Colon (tissue), 2 donors: ENCODE measurements around the gene SORBS2.

Experiments used
- FAIRE-seq: peaks from 2 replicates; lab custom pipeline; 2012; peaks lifted over from hg19 to GRCh38; lab: Jason Lieb, UNC
- donor health status: control.
- donor health status: control.

SORBS2 gene

GRCh38 chr4:185677637-185678314, 134.2 kb downstream of the SORBS2 start:
- no peak for FAIRE-seq

GRCh38 chr4:185672618-185673017, 139.4 kb downstream of the SORBS2 start:
- FAIRE-seq, result no peak

- no peak for FAIRE-seq
Measured at GRCh38 chr4:185672151-185672550, 139.8 kb downstream of the SORBS2 start.

- FAIRE-seq, result no peak
Measured at GRCh38 chr4:185671496-185671895, 140.5 kb downstream of the SORBS2 start.

GRCh38 chr4:185671066-185671465, 140.9 kb downstream of the SORBS2 start:
- FAIRE-seq, result no peak

- FAIRE-seq, result no peak
Measured at GRCh38 chr4:185669288-185669687, 142.7 kb downstream of the SORBS2 start.

GRCh38 chr4:185666156-185666555, 145.8 kb downstream of the SORBS2 start:
- no peak for FAIRE-seq

GRCh38 chr4:185665655-185666054, 146.3 kb downstream of the SORBS2 start:
- no peak for FAIRE-seq

- FAIRE-seq, result no peak
Measured at GRCh38 chr4:185664481-185664880, 147.5 kb downstream of the SORBS2 start.

GRCh38 chr4:185662030-185662778, 149.8 kb downstream of the SORBS2 start:
- FAIRE-seq, result no peak

GRCh38 chr4:185660340-185660739, 151.7 kb downstream of the SORBS2 start:
- FAIRE-seq, result no peak

- FAIRE-seq, result no peak
Measured at GRCh38 chr4:185657699-185658098, 154.3 kb downstream of the SORBS2 start.

GRCh38 chr4:185657183-185657582, 154.8 kb downstream of the SORBS2 start:
- no peak for FAIRE-seq

GRCh38 chr4:185656467-185656931, 155.5 kb downstream of the SORBS2 start:
- no peak for FAIRE-seq

- FAIRE-seq, result no peak
Measured at GRCh38 chr4:185654965-185655554, 156.9 kb downstream of the SORBS2 start.

GRCh38 chr4:185654311-185654710, 157.7 kb downstream of the SORBS2 start:
- no peak for FAIRE-seq

- FAIRE-seq, result no peak
Measured at GRCh38 chr4:185651851-185652250, 160.1 kb downstream of the SORBS2 start.

- FAIRE-seq, result no peak
Measured at GRCh38 chr4:185651137-185651677, 160.8 kb downstream of the SORBS2 start.

GRCh38 chr4:185648631-185649030, 163.4 kb downstream of the SORBS2 start:
- no peak for FAIRE-seq

- no peak for FAIRE-seq
Measured at GRCh38 chr4:185645403-185645802, 166.6 kb downstream of the SORBS2 start.

- FAIRE-seq, result no peak
Measured at GRCh38 chr4:185644408-185644807, 167.6 kb downstream of the SORBS2 start.

- no peak for FAIRE-seq
Measured at GRCh38 chr4:185642907-185643306, 169.1 kb downstream of the SORBS2 start.
